Mucosa of gallbladder (tissue), 1 donor: ENCODE data around the gene SASH3. TPM values are rescaled to one million over a fixed set of nuclear protein-coding genes. Genes with fewer than 3 reads are reported as not detected.

Source experiments
- DNase-seq: peaks from one replicate; pipeline ENCODE4 v3.0.0-alpha.2; 2020; ENCODE audit warnings: low spot score
- total RNA-seq: library from RNA; stranded (reverse); gene quantifications from one replicate; pipeline ENCODE4 v1.2.1, GENCODE V29; 2021
- donor health status: DM: no; HTN: no; CAD: no.

SASH3 gene
- total RNA-seq, 1 donor from 2014 or later: 13.6 TPM

- peak; percentile 39 for DNase-seq
These were observed 20.1 kb upstream of the SASH3 start for GRCh38 chrX:129759576-129760061.

- no peak for DNase-seq
These were observed 19.6 kb upstream of the SASH3 start for GRCh38 chrX:129760155-129760554.

- DNase-seq: no peak
These were observed 18.8 kb upstream of the SASH3 start for GRCh38 chrX:129760981-129761380.

GRCh38 chrX:129761596-129761995 lies 18.2 kb upstream of the SASH3 start:
- no peak for DNase-seq

- no peak for DNase-seq
These were observed 17.3 kb upstream of the SASH3 start for GRCh38 chrX:129762448-129762847.

GRCh38 chrX:129763666-129764065 lies 16.1 kb upstream of the SASH3 start:
- no peak for DNase-seq

- DNase-seq: no peak
These were observed 11.6 kb upstream of the SASH3 start for GRCh38 chrX:129768186-129768585.

- DNase-seq: no peak
These were observed 10.9 kb upstream of the SASH3 start for GRCh38 chrX:129768586-129769466.

- peak; percentile 40 for DNase-seq
These were observed 10.1 kb upstream of the SASH3 start for GRCh38 chrX:129769467-129770154.

GRCh38 chrX:129771266-129771995 lies 8.3 kb upstream of the SASH3 start:
- no peak for DNase-seq

- peak; percentile 62 for DNase-seq
These were observed 6.8 kb upstream of the SASH3 start for GRCh38 chrX:129772796-129773431.

- no peak for DNase-seq
These were observed 5.9 kb upstream of the SASH3 start for GRCh38 chrX:129773649-129774458.

- peak; percentile 64 for DNase-seq
These were observed 2.3 kb upstream of the SASH3 start for GRCh38 chrX:129777218-129778030.

- no peak for DNase-seq
These were observed 570 bp upstream of the SASH3 start for GRCh38 chrX:129779086-129779672.

GRCh38 chrX:129780441-129781105 lies 824 bp downstream of the SASH3 start:
- DNase-seq: no peak

GRCh38 chrX:129781134-129781672 lies 1.5 kb downstream of the SASH3 start:
- peak; percentile 48 for DNase-seq

GRCh38 chrX:129781680-129782495 lies 2.1 kb downstream of the SASH3 start:
- no peak for DNase-seq

- DNase-seq: no peak
These were observed 3.0 kb downstream of the SASH3 start for GRCh38 chrX:129782706-129783105.
